Measurements from ENCODE around the gene IER2. TPM values are rescaled to one million over a fixed set of nuclear protein-coding genes. Genes with fewer than 3 reads are reported as not detected.

Gene IER2
- total and polyA plus RNA-seq, 4 donors = 39.7 to 269 (median 191) TPM

GRCh38 chr19:13117772-13118423, 32.3 kb upstream of the IER2 start, which contains the start of gene NACC1:
Gene NACC1, plus strand, starts transcription at chr19:13118264. Its CDS starts 16,944 bp downstream, at chr19:13135208.
- ATAC-seq (ENCODE audit: low FRiP score) (peak; percentile 97), DNase-seq (peak; percentile 93 to 95)
- intact Hi-C loops (cut with DNase I) = loop anchor here in 1 of 2 donors (2.0 kb wide), 1 partner anchor 33 kb away; the partner anchor contains the start of genes IER2 and STX10
- H3K4me3 ChIP-seq (ENCODE audit: low read length in 2 of 2) = peak within 1 kb of the TSS; percentile 86 to 94
- H3K4me1 ChIP-seq (ENCODE audit: control insufficient read depth in 1 of 2, insufficient read depth in 2 of 2, low read length in 2 of 2) = peaks cover 0 to 2% of the 10 kb centered on the region in 2 donors
- no peaks in the 10 kb centered on the region for H3K9me3 ChIP-seq (ENCODE audit: control insufficient read depth, low read length)
- WGBS, 2 donors = 2% methylated on average over 53 to 65 of the region's 65 CpGs
- H3K36me3 ChIP-seq (ENCODE audit: control insufficient read depth in 1 of 2, insufficient read depth in 2 of 2, low read length in 1 of 2) = peaks cover 0 to under 1% of the 10 kb centered on the region in 2 donors
- H3K27ac ChIP-seq (ENCODE audit: low read depth in 1 of 2, low read length in 2 of 2) = peak within 1 kb of the TSS in 1 of 2 donors; percentile 38
- H3K27me3 ChIP-seq (ENCODE audit: control insufficient read depth in 1 of 2, insufficient read depth in 2 of 2, low read length in 1 of 2) = no peaks in the 10 kb centered on the region

DNA sequence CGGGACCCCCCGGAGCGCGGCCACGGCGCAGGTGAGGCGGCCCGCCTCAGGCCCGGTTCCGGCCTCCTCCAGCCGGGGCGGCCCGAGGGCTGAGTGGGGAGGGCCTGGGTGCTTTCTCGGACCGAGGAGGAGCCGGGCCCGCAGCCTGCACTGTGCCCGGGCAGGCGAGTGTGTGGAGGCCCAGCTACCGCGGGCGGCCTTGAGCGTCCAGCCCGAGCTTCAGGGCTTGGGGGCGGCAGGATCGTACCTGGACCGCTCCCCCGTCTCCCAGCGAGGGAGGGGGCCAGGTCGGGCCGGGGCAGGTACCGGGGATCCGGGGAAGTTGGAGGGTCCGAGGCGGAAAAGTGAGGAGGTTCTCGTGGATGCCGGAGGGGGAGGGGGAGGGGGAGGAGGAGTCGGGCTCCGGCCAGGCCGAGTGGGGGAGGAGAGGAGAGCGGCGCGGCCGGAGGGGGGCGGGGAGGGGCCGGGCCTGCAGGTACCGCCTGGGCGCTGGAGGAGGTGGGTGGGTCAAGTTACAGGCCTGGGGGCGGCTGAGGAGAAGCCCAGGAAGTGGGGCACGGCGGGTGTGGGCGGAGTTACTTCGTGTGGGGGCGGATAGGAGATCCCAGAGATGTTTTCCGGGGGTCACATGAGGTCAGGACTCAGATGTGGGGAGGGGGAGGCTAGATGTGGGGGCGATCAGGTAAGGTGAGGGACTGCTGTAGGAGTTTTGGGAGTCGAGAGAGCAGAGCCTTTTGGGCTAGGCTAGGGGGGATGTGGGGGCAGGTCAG, 31.6 kb upstream of the IER2 start:
- DNase-seq = peak; percentile 69 to 82
- Histone ChIP-seq H3K36me3 (ENCODE audit: control insufficient read depth in 1 of 2, insufficient read depth in 2 of 2, low read length in 1 of 2) (no peaks in the 10 kb centered on the region), H3K27me3 (ENCODE audit: control insufficient read depth in 1 of 2, insufficient read depth in 2 of 2, low read length in 1 of 2) (no peaks in the 10 kb centered on the region), H3K4me3 (ENCODE audit: low read length in 2 of 2) (peak overlapping the region; percentile 86 to 94), H3K27ac (ENCODE audit: low read depth in 1 of 2, low read length in 2 of 2) (peak overlapping the region in 1 of 2 donors; percentile 38), H3K4me1 (ENCODE audit: control insufficient read depth in 1 of 2, insufficient read depth in 2 of 2, low read length in 2 of 2) (peaks cover 0 to 2% of the 10 kb centered on the region in 2 donors), H3K9me3 (ENCODE audit: control insufficient read depth, low read length) (no peaks in the 10 kb centered on the region)
- WGBS, 2 donors = 1% methylated on average over 36 to 57 of the region's 57 CpGs
- no peak for ATAC-seq (ENCODE audit: low FRiP score)
- intact Hi-C loops (cut with DNase I) = no loop called here

DNA sequence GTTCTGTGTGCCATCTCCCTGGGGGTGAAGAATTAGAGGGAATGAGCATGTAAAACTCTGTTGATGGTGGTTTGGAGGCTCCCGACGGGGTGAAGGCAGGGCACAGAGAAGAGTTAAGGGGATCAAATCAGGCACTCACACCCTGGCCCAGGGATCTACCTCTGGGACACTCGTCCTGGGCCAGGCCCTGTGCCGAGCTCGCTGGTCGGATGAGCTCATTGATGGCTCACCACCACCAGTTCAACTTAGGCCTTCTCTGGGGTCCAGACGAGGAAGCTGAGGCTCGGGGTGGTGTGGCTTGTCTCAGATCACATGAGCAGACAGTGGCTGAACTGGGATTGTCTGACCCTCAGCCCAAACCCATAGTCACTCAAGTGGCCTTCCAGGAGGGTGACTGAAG, 30.6 kb upstream of the IER2 start:
- Histone ChIP-seq H3K27ac (ENCODE audit: low read depth in 1 of 2, low read length in 2 of 2) (no peak overlapping the region), H3K4me3 (ENCODE audit: low read length in 2 of 2) (no peak overlapping the region)
- intact Hi-C loops (cut with DNase I) = no loop called here

DNA sequence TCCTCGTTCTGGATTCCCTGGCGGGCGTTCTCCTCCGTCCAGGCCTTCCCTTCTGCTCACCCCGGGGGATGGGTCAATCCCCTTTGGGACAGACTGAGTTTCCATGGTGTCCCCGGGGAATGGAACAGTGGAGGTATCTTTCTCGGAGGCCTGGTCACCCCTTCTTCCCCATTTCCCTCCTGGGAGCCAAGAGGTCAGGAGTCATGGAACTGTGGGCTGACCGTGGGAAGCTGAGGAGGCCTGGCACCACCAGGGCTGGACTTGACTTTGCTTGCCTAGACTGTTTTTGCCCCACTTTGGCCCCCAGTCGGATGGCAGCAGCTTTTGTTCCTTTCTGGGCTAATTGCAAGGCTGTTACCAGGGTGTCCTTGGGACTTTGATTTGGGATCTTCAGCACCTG, 30.2 kb upstream of the IER2 start:
- Histone ChIP-seq H3K9me3 (ENCODE audit: control insufficient read depth, low read length) (no peaks in the 10 kb centered on the region), H3K27me3 (ENCODE audit: control insufficient read depth in 1 of 2, insufficient read depth in 2 of 2, low read length in 1 of 2) (no peaks in the 10 kb centered on the region), H3K4me1 (ENCODE audit: control insufficient read depth in 1 of 2, insufficient read depth in 2 of 2, low read length in 2 of 2) (peaks cover 0 to 2% of the 10 kb centered on the region in 2 donors), H3K27ac (ENCODE audit: low read depth in 1 of 2, low read length in 2 of 2) (no peak overlapping the region), H3K4me3 (ENCODE audit: low read length in 2 of 2) (no peak overlapping the region), H3K36me3 (ENCODE audit: control insufficient read depth in 1 of 2, insufficient read depth in 2 of 2, low read length in 1 of 2) (no peaks in the 10 kb centered on the region)
- no peak for ATAC-seq (ENCODE audit: low FRiP score)
- 73% methylated on average over 9 of the region's 9 CpGs for WGBS, 2 donors
- intact Hi-C loops (cut with DNase I) = no loop called here
- DNase-seq = no peak

More for the DNA sequence above, 30.6 kb upstream of the IER2 start:
- ATAC-seq (ENCODE audit: low FRiP score) = no peak
- H3K4me1 ChIP-seq (ENCODE audit: control insufficient read depth in 1 of 2, insufficient read depth in 2 of 2, low read length in 2 of 2) = peaks cover 0 to 2% of the 10 kb centered on the region in 2 donors
- no peak for DNase-seq
- H3K27me3 ChIP-seq (ENCODE audit: control insufficient read depth in 1 of 2, insufficient read depth in 2 of 2, low read length in 1 of 2) = no peaks in the 10 kb centered on the region
- H3K36me3 ChIP-seq (ENCODE audit: control insufficient read depth in 1 of 2, insufficient read depth in 2 of 2, low read length in 1 of 2) = no peaks in the 10 kb centered on the region
- H3K9me3 ChIP-seq (ENCODE audit: control insufficient read depth, low read length) = no peaks in the 10 kb centered on the region
- 60 to 71% methylated on average over 8 of the region's 8 CpGs for WGBS, 2 donors

GRCh38 chr19:13120817-13121216, 29.4 kb upstream of the IER2 start:
- Histone ChIP-seq H3K4me1 (ENCODE audit: control insufficient read depth in 1 of 2, insufficient read depth in 2 of 2, low read length in 2 of 2) (peaks cover 0 to 2% of the 10 kb centered on the region in 2 donors), H3K9me3 (ENCODE audit: control insufficient read depth, low read length) (no peaks in the 10 kb centered on the region), H3K4me3 (ENCODE audit: low read length in 2 of 2) (no peak overlapping the region), H3K27me3 (ENCODE audit: control insufficient read depth in 1 of 2, insufficient read depth in 2 of 2, low read length in 1 of 2) (no peaks in the 10 kb centered on the region), H3K36me3 (ENCODE audit: control insufficient read depth in 1 of 2, insufficient read depth in 2 of 2, low read length in 1 of 2) (no peaks in the 10 kb centered on the region), H3K27ac (ENCODE audit: low read depth in 1 of 2, low read length in 2 of 2) (no peak overlapping the region)
- DNase-seq (no peak), ATAC-seq (ENCODE audit: low FRiP score) (no peak)
- intact Hi-C loops (cut with DNase I) = no loop called here
- 68 to 69% methylated on average over 10 of the region's 10 CpGs for WGBS, 2 donors

- DNase-seq = no peak
- no peak for ATAC-seq (ENCODE audit: low FRiP score)
- H3K4me1 ChIP-seq (ENCODE audit: control insufficient read depth in 1 of 2, insufficient read depth in 2 of 2, low read length in 2 of 2) = peaks cover 0 to 2% of the 10 kb centered on the region in 2 donors
- intact Hi-C loops (cut with DNase I) = no loop called here
- no peak overlapping the region for H3K4me3 ChIP-seq (ENCODE audit: low read length in 2 of 2)
- WGBS, 2 donors = 79 to 80% methylated on average over 18 of the region's 18 CpGs
- H3K9me3 ChIP-seq (ENCODE audit: control insufficient read depth, low read length) = no peaks in the 10 kb centered on the region
- H3K36me3 ChIP-seq (ENCODE audit: control insufficient read depth in 1 of 2, insufficient read depth in 2 of 2, low read length in 1 of 2) = no peaks in the 10 kb centered on the region
- H3K27ac ChIP-seq (ENCODE audit: low read depth in 1 of 2, low read length in 2 of 2) = no peak overlapping the region
- no peaks in the 10 kb centered on the region for H3K27me3 ChIP-seq (ENCODE audit: control insufficient read depth in 1 of 2, insufficient read depth in 2 of 2, low read length in 1 of 2)
These were observed 28.5 kb upstream of the IER2 start for GRCh38 chr19:13121551-13122274.

DNA sequence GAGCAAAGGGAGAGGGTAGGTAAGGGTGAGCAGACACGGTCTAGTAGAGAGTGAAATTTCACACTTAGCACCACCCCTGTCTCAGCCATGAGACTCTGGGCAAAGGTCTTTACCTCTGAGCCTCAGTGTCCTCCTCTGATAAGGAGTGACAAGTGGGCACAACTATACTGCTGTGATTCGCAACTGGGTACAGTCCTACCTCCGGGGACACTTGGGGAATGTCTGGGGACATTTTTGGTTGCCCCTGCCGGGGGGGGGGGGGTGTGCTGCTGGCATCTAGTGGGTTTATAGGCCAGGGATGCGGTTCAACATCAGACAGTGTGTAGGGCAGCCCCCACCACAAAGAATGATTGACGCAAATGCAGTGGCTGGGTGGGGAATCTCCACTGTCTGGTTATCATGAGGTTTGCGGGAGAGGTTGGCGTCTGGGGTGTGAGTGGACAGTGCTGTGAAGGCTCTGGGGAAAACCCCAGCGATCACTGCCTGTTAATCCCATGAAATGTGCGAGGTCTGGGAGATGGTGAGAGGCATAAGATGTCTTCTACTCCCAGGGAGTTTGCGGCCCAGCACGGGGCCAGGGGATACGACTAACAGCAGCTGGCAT, 27.8 kb upstream of the IER2 start:
- Histone ChIP-seq H3K27ac (ENCODE audit: low read depth in 1 of 2, low read length in 2 of 2) (no peak overlapping the region), H3K4me3 (ENCODE audit: low read length in 2 of 2) (no peak overlapping the region), H3K4me1 (ENCODE audit: control insufficient read depth in 1 of 2, insufficient read depth in 2 of 2, low read length in 2 of 2) (peaks cover 0 to 2% of the 10 kb centered on the region in 2 donors), H3K9me3 (ENCODE audit: control insufficient read depth, low read length) (no peaks in the 10 kb centered on the region), H3K27me3 (ENCODE audit: control insufficient read depth in 1 of 2, insufficient read depth in 2 of 2, low read length in 1 of 2) (no peaks in the 10 kb centered on the region), H3K36me3 (ENCODE audit: control insufficient read depth in 1 of 2, insufficient read depth in 2 of 2, low read length in 1 of 2) (no peaks in the 10 kb centered on the region)
- ATAC-seq (ENCODE audit: low FRiP score) (no peak), DNase-seq (no peak)
- WGBS, 2 donors = 71 to 81% methylated on average over 13 of the region's 13 CpGs
- intact Hi-C loops (cut with DNase I) = no loop called here

All from aorta (tissue), 5 donors.